ENCODE measurements around the gene S100PBP. TPM values are rescaled to one million over a fixed set of nuclear protein-coding genes. Genes with fewer than 3 reads are reported as not detected.

Gene S100PBP
- total RNA-seq, 1 donor from 2014 or later = 11.1 TPM

- TF ChIP-seq CTCF (IDR thresholded peaks at IDR 0.05; ENCODE audit: borderline replicate concordance) = no peak
- DNase-seq = no peak
- Histone ChIP-seq H3K4me1 (peaks cover 6% of the 10 kb centered on the region), H3K9me3 (replicated peaks) (no peaks in the 10 kb centered on the region), H3K36me3 (peaks cover 63% of the 10 kb centered on the region), H3K27me3 (ENCODE audit: low read depth) (no peaks in the 10 kb centered on the region), H3K4me3 (no peak overlapping the region), H3K27ac (replicated peaks) (no peak overlapping the region)
- intact Hi-C loops (cut with micrococcal nuclease) = loop anchor here (2.0 kb wide), 1 partner anchor 61 kb away; no protein-coding TSS in a partner anchor
Observed at GRCh38 chr1:32773764-32774463, 43.5 kb upstream of the S100PBP start.

GRCh38 chr1:32774464-32774808, 43.0 kb upstream of the S100PBP start:
- no peak overlapping the region for H3K4me3 ChIP-seq
- peaks cover 6% of the 10 kb centered on the region for H3K4me1 ChIP-seq
- DNase-seq = no peak
- H3K9me3 ChIP-seq (replicated peaks) = no peaks in the 10 kb centered on the region
- H3K27ac ChIP-seq (replicated peaks) = no peak overlapping the region
- H3K27me3 ChIP-seq (ENCODE audit: low read depth) = no peaks in the 10 kb centered on the region
- no peak for TF ChIP-seq CTCF (IDR thresholded peaks at IDR 0.05; ENCODE audit: borderline replicate concordance)
- intact Hi-C loops (cut with micrococcal nuclease) = no loop called here
- peaks cover 69% of the 10 kb centered on the region for H3K36me3 ChIP-seq

GRCh38 chr1:32774950-32775634, 42.4 kb upstream of the S100PBP start:
- intact Hi-C loops (cut with micrococcal nuclease) = no loop called here
- Histone ChIP-seq H3K27ac (replicated peaks) (no peak overlapping the region), H3K27me3 (ENCODE audit: low read depth) (no peaks in the 10 kb centered on the region), H3K9me3 (replicated peaks) (no peaks in the 10 kb centered on the region), H3K4me1 (peaks cover 6% of the 10 kb centered on the region), H3K4me3 (no peak overlapping the region), H3K36me3 (peaks cover 70% of the 10 kb centered on the region)
- no peak for TF ChIP-seq CTCF (IDR thresholded peaks at IDR 0.05; ENCODE audit: borderline replicate concordance)
- no peak for DNase-seq

- no peak for DNase-seq
- TF ChIP-seq CTCF (IDR thresholded peaks at IDR 0.05; ENCODE audit: borderline replicate concordance) = no peak
- no peaks in the 10 kb centered on the region for H3K9me3 ChIP-seq (replicated peaks)
- no peak overlapping the region for H3K4me3 ChIP-seq
- H3K36me3 ChIP-seq = peaks cover 71% of the 10 kb centered on the region
- H3K27ac ChIP-seq (replicated peaks) = no peak overlapping the region
- no peaks in the 10 kb centered on the region for H3K27me3 ChIP-seq (ENCODE audit: low read depth)
- intact Hi-C loops (cut with micrococcal nuclease) = no loop called here
- H3K4me1 ChIP-seq = peaks cover 6% of the 10 kb centered on the region
Observed at GRCh38 chr1:32775640-32776337, 41.7 kb upstream of the S100PBP start.

GRCh38 chr1:32779242-32779641, 38.2 kb upstream of the S100PBP start:
- Histone ChIP-seq H3K9me3 (replicated peaks) (no peaks in the 10 kb centered on the region), H3K4me1 (no peaks in the 10 kb centered on the region), H3K36me3 (peaks cover 96% of the 10 kb centered on the region), H3K27me3 (ENCODE audit: low read depth) (no peaks in the 10 kb centered on the region), H3K4me3 (no peak overlapping the region), H3K27ac (replicated peaks) (no peak overlapping the region)
- intact Hi-C loops (cut with micrococcal nuclease) = no loop called here
- no peak for TF ChIP-seq CTCF (IDR thresholded peaks at IDR 0.05; ENCODE audit: borderline replicate concordance)
- DNase-seq = no peak
